Progenitor cell of endocrine pancreas (in vitro differentiated cells): ENCODE measurements around the gene AK4. TPM values are rescaled to one million over a fixed set of nuclear protein-coding genes. Genes with fewer than 3 reads are reported as not detected.

Source experiments
- DNase-seq: peaks from one replicate; pipeline ENCODE4 v3.0.0; 2021; ENCODE audit warnings: low spot score; ENCODE audit not compliant: unreplicated experiment
- H3K27ac Mint-ChIP-seq: 2 replicates; pipeline ENCODE4 v1.8.0; 2021; ENCODE audit warnings: mild to moderate bottlenecking, moderate library complexity, mixed read lengths
- H3K27me3 Mint-ChIP-seq: 2 replicates; pipeline ENCODE4 v1.8.0; 2021; ENCODE audit warnings: mixed read lengths
- H3K36me3 Mint-ChIP-seq: 2 replicates; pipeline ENCODE4 v1.8.0; 2022; ENCODE audit warnings: mixed read lengths; ENCODE audit not compliant: insufficient read depth
- H3K4me1 Mint-ChIP-seq: 2 replicates; pipeline ENCODE4 v1.8.0; 2021; ENCODE audit warnings: low read depth, mixed read lengths
- H3K4me3 Mint-ChIP-seq: 2 replicates; pipeline ENCODE4 v1.8.0; 2021; ENCODE audit warnings: low read depth, mild to moderate bottlenecking, moderate library complexity, mixed read lengths
- H3K9me3 Mint-ChIP-seq: 2 replicates; pipeline ENCODE4 v1.8.0; 2021; ENCODE audit warnings: low read depth, mixed read lengths
- total RNA-seq: library from RNA; stranded (reverse); gene quantifications from 2 replicates; pipeline ENCODE4 v1.2.1, GENCODE V29; 2021
- TF ChIP-seq, protein P1 (sequence below): fragments of 200-600 bp; sonication (generic); IDR thresholded peaks from one replicate; pipeline ENCODE4 v1.5.0; 2021; ENCODE audit warnings: antibody characterized with exemption, mild to moderate bottlenecking; ENCODE audit not compliant: unreplicated experiment

Gene AK4
- total RNA-seq, 1 donor from 2014 or later: 12.6 TPM

GRCh38 chr1:65225179-65225578, 77.2 kb downstream of the AK4 start:
- Mint-ChIP-seq H3K36me3 (peaks cover 1% of the 10 kb centered on the region), H3K9me3 (no peaks in the 10 kb centered on the region), H3K4me1 (peaks cover 6% of the 10 kb centered on the region), H3K27me3 (no peaks in the 10 kb centered on the region), H3K27ac (no peak overlapping the region), H3K4me3 (no peak overlapping the region)
- DNase-seq: no peak
- TF ChIP-seq, protein P1, sequence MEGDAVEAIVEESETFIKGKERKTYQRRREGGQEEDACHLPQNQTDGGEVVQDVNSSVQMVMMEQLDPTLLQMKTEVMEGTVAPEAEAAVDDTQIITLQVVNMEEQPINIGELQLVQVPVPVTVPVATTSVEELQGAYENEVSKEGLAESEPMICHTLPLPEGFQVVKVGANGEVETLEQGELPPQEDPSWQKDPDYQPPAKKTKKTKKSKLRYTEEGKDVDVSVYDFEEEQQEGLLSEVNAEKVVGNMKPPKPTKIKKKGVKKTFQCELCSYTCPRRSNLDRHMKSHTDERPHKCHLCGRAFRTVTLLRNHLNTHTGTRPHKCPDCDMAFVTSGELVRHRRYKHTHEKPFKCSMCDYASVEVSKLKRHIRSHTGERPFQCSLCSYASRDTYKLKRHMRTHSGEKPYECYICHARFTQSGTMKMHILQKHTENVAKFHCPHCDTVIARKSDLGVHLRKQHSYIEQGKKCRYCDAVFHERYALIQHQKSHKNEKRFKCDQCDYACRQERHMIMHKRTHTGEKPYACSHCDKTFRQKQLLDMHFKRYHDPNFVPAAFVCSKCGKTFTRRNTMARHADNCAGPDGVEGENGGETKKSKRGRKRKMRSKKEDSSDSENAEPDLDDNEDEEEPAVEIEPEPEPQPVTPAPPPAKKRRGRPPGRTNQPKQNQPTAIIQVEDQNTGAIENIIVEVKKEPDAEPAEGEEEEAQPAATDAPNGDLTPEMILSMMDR: no peak

GRCh38 chr1:65229201-65229600, 81.2 kb downstream of the AK4 start:
- Mint-ChIP-seq H3K27ac (no peak overlapping the region), H3K36me3 (peaks cover 1% of the 10 kb centered on the region), H3K27me3 (no peaks in the 10 kb centered on the region), H3K4me1 (peaks cover 6% of the 10 kb centered on the region), H3K9me3 (no peaks in the 10 kb centered on the region), H3K4me3 (no peak overlapping the region)
- TF ChIP-seq, protein P1: no peak
- no peak for DNase-seq

- Mint-ChIP-seq H3K27me3 (no peaks in the 10 kb centered on the region), H3K4me1 (peaks cover 6% of the 10 kb centered on the region), H3K27ac (no peak overlapping the region), H3K4me3 (no peak overlapping the region), H3K9me3 (no peaks in the 10 kb centered on the region), H3K36me3 (no peaks in the 10 kb centered on the region)
- DNase-seq: no peak
- TF ChIP-seq, protein P1: no peak
Measured at GRCh38 chr1:65229754-65230339, 81.8 kb downstream of the AK4 start.

DNA sequence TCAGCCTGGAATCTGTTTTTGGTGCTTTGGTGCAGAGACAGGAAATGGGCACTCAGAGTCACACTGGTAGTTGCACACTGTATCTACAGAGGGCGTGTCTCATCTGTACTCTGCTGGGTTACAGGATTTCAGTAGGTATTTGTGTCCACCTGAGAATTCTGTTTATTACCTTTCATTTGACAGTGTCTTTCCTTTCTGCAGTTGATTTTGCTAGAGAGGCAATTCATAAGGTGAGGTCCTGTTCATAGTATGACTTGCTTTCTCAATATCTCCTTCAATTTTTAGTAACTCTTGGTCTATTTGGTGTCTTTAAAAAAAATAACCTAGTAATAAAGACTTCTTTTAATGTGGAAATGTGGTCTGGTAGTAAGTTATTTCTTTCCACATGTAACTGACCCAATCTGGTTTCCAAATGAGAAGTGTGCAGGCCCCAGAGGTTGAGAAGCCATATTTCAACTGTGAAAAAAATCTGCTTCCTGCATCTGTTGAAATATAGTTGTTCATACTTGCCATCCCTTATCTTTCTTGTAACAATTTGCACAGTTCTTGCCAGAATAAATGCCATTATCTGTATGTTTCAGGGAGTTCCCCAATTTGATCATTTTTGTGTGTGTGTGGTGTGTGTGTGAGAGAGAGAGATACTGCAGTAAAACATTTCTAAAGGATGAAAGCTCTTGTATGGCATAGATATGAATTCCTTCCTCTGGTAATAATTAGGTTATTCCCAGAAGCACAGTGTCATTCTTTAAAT, 82.9 kb downstream of the AK4 start:
- no peak for DNase-seq
- TF ChIP-seq, protein P1: no peak
- H3K4me1 Mint-ChIP-seq: peaks cover 6% of the 10 kb centered on the region
- no peaks in the 10 kb centered on the region for H3K27me3 Mint-ChIP-seq
- H3K4me3 Mint-ChIP-seq: no peak overlapping the region
- H3K9me3 Mint-ChIP-seq: peaks cover under 1% of the 10 kb centered on the region
- H3K27ac Mint-ChIP-seq: no peak overlapping the region
- H3K36me3 Mint-ChIP-seq: no peaks in the 10 kb centered on the region

- no peak for DNase-seq
- Mint-ChIP-seq H3K4me1 (peaks cover 6% of the 10 kb centered on the region), H3K27me3 (no peaks in the 10 kb centered on the region), H3K27ac (no peak overlapping the region), H3K9me3 (peaks cover 4% of the 10 kb centered on the region), H3K4me3 (no peak overlapping the region), H3K36me3 (peaks cover 3% of the 10 kb centered on the region)
- TF ChIP-seq, protein P1: no peak
Measured at GRCh38 chr1:65231718-65232330, 83.8 kb downstream of the AK4 start.
